ENCODE data around the gene NEDD4. TPM values are rescaled to one million over a fixed set of nuclear protein-coding genes. Genes with fewer than 3 reads are reported as not detected.

Gene NEDD4
- polyA plus RNA-seq (2012; ENCODE audit: insufficient read length, low read depth), result 15.4 TPM

DNA sequence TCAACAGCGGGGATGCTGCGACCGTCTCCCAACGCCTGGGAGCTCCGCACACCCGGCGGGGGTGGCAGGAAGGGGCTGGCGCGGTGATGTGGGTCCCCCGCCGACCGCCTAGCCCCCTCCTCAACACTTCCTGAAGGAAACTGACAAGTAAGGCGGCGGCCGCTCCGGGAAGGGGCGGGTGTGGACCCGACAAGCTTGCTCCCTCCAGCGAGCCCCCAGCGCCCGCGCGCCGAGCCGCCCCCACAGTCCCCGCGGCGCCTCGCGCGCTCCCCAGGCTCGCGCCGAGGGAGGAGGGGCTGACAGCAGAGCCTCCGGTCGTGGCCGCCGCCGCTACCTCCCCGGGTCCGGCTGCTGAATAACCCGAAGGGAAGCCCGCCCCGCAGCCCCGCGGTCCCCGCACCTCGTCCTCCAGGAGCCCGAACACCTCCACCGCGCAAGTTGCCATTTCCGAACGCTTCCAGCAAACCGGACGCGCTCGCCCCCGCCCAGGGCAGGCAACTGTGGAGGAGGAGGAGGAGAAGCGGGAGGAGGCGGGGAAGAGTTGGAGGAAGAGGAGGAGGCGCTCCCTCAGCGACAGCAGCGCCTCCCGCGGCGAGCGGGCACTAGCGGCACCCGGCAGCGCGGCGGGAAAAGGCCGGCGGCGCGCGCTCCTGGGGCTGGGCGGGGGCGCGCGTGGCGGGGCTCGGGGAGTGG, at the start of gene NEDD4:
NEDD4 (minus strand) TSS at position 502 of the 693 bp plus-strand sequence; CDS start at position 445, 57 bp downstream.
- 0 out of 2 replicates have a peak, but pooled peaks have one; percentile 17 for TF ChIP-seq SIN3A (IDR thresholded peaks at IDR 0.05; ENCODE audit: borderline replicate concordance, insufficient read depth, low read length)
- TF ChIP-seq, protein P1, sequence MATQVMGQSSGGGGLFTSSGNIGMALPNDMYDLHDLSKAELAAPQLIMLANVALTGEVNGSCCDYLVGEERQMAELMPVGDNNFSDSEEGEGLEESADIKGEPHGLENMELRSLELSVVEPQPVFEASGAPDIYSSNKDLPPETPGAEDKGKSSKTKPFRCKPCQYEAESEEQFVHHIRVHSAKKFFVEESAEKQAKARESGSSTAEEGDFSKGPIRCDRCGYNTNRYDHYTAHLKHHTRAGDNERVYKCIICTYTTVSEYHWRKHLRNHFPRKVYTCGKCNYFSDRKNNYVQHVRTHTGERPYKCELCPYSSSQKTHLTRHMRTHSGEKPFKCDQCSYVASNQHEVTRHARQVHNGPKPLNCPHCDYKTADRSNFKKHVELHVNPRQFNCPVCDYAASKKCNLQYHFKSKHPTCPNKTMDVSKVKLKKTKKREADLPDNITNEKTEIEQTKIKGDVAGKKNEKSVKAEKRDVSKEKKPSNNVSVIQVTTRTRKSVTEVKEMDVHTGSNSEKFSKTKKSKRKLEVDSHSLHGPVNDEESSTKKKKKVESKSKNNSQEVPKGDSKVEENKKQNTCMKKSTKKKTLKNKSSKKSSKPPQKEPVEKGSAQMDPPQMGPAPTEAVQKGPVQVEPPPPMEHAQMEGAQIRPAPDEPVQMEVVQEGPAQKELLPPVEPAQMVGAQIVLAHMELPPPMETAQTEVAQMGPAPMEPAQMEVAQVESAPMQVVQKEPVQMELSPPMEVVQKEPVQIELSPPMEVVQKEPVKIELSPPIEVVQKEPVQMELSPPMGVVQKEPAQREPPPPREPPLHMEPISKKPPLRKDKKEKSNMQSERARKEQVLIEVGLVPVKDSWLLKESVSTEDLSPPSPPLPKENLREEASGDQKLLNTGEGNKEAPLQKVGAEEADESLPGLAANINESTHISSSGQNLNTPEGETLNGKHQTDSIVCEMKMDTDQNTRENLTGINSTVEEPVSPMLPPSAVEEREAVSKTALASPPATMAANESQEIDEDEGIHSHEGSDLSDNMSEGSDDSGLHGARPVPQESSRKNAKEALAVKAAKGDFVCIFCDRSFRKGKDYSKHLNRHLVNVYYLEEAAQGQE (IDR thresholded peaks at IDR 0.05; ENCODE audit: insufficient read depth in 1 of 2, low read depth in 2 of 2, low read length in 2 of 2), result 0 out of 4 replicates have a peak, but pooled peaks of 1 of the 2 experiments have one; percentile 27
- TF ChIP-seq TAF1 (IDR thresholded peaks at IDR 0.05; ENCODE audit: borderline replicate concordance, insufficient read depth, low read length), result no peak; the same call in 1 of the 2 replicates
- TF ChIP-seq POLR2AphosphoS5 (IDR thresholded peaks at IDR 0.05; ENCODE audit: low read depth, low read length), result peak; percentile 80
- peak; percentile 55 for TF ChIP-seq FOXP2 (optimal IDR thresholded peaks at IDR 0.05; ENCODE audit: borderline replicate concordance, extremely low read depth, extremely low read length, insufficient read depth)

DNA sequence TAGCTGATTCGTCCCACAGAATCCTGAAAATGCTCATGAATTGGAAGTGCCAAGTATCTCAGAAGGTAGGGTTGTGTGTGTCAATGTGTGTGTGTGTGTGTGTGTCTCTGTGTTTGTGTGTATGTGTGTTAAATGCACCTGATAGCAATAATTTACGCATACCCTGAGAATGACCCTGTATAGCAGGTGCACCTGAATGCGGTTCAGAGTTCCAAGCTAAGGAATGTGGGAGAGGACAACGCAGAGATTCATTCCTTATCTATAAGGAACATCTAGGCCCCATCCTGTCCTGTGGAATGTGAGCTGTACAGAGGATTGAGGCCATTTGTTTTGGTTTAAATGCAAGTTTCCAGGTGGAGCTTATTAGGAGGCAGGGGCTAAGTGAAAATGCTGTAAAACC, 49.1 kb upstream of the NEDD4 start:
- no peak for TF ChIP-seq FOXP2 (optimal IDR thresholded peaks at IDR 0.05; ENCODE audit: borderline replicate concordance, extremely low read depth, extremely low read length, insufficient read depth)
- no peak for TF ChIP-seq TAF1 (IDR thresholded peaks at IDR 0.05; ENCODE audit: borderline replicate concordance, insufficient read depth, low read length)
- TF ChIP-seq, protein P1 (IDR thresholded peaks at IDR 0.05; ENCODE audit: insufficient read depth in 1 of 2, low read depth in 2 of 2, low read length in 2 of 2), result no peak
- no peak for TF ChIP-seq POLR2AphosphoS5 (IDR thresholded peaks at IDR 0.05; ENCODE audit: low read depth, low read length)
- TF ChIP-seq SIN3A (IDR thresholded peaks at IDR 0.05; ENCODE audit: borderline replicate concordance, insufficient read depth, low read length), result no peak

DNA sequence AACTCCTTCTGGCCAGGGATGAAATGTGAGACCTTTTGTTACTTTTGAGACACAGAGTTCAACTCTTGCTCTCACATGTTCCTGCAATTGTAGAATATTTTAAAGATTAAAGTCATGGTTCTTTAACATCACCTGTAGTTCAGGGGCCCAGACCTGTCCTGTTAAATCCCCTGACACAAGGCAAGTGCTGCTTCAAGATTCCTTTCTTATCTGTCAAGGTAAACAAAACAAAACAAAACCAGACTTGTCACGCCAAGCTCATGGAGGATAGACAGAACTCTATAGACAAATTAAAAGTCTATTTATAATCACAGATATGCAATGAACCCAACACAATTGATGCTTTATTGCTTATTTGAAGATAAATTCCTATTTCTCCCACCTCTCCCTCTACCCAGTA, 48.6 kb upstream of the NEDD4 start:
- TF ChIP-seq TAF1 (IDR thresholded peaks at IDR 0.05; ENCODE audit: borderline replicate concordance, insufficient read depth, low read length) (no peak), SIN3A (IDR thresholded peaks at IDR 0.05; ENCODE audit: borderline replicate concordance, insufficient read depth, low read length) (no peak), POLR2AphosphoS5 (IDR thresholded peaks at IDR 0.05; ENCODE audit: low read depth, low read length) (no peak), FOXP2 (optimal IDR thresholded peaks at IDR 0.05; ENCODE audit: borderline replicate concordance, extremely low read depth, extremely low read length, insufficient read depth) (no peak)
- TF ChIP-seq, protein P1 (IDR thresholded peaks at IDR 0.05; ENCODE audit: insufficient read depth in 1 of 2, low read depth in 2 of 2, low read length in 2 of 2), result no peak

DNA sequence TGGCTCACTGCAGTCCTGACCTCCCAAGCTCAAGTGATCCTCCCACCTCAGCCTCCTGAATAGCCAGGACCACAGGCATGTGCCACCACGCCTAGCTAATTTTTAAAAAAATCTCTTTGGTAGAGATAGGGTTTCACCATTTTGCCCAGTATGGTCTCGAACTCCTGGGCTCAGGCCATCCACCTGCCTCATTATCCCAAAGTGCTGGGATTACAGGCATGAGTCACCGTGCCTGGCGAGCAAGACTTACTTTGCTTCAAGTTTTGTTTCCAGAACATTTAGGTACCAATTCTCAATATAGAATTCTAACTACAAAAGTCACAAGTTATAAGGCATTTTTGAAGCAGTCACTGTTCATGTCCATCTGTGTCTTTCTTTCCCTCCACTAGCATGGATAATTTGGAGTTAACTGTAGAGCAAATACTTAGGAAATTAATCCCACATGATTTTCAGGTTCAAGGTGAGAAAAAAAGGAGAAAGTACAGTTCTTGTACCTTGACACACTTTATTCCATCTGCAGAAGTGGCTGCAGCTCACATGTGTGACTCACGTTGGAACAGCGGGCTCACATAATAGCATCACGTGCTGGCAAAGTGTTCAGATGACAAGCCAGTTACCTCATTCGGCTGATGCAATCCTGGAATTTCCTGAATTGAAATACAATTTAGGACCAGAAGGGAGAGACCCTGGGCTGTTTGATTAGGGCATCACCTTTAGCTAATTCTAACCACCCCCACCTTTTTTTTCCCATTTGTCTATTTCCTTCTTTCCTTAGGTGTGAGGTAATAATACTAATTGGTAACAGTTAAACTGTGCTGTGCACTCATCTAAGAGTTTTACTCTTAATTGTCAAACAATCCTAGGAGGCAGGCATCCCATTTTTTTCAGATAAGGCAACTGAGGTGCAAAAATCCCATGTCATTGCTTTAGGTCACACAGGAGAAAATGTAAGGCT, 46.9 kb upstream of the NEDD4 start:
- TF ChIP-seq FOXP2 (optimal IDR thresholded peaks at IDR 0.05; ENCODE audit: borderline replicate concordance, extremely low read depth, extremely low read length, insufficient read depth) (no peak), TAF1 (IDR thresholded peaks at IDR 0.05; ENCODE audit: borderline replicate concordance, insufficient read depth, low read length) (no peak), SIN3A (IDR thresholded peaks at IDR 0.05; ENCODE audit: borderline replicate concordance, insufficient read depth, low read length) (no peak), POLR2AphosphoS5 (IDR thresholded peaks at IDR 0.05; ENCODE audit: low read depth, low read length) (no peak)
- TF ChIP-seq, protein P1 (IDR thresholded peaks at IDR 0.05; ENCODE audit: insufficient read depth in 1 of 2, low read depth in 2 of 2, low read length in 2 of 2), result no peak

Data from PFSK-1 (cell line).